ENCODE measurements around the gene UNC119. TPM values are rescaled to one million over a fixed set of nuclear protein-coding genes. Genes with fewer than 3 reads are reported as not detected.

The UNC119 gene
- total RNA-seq, 2 donors from 2014 or later, result 31.4 to 39.8 TPM

DNA sequence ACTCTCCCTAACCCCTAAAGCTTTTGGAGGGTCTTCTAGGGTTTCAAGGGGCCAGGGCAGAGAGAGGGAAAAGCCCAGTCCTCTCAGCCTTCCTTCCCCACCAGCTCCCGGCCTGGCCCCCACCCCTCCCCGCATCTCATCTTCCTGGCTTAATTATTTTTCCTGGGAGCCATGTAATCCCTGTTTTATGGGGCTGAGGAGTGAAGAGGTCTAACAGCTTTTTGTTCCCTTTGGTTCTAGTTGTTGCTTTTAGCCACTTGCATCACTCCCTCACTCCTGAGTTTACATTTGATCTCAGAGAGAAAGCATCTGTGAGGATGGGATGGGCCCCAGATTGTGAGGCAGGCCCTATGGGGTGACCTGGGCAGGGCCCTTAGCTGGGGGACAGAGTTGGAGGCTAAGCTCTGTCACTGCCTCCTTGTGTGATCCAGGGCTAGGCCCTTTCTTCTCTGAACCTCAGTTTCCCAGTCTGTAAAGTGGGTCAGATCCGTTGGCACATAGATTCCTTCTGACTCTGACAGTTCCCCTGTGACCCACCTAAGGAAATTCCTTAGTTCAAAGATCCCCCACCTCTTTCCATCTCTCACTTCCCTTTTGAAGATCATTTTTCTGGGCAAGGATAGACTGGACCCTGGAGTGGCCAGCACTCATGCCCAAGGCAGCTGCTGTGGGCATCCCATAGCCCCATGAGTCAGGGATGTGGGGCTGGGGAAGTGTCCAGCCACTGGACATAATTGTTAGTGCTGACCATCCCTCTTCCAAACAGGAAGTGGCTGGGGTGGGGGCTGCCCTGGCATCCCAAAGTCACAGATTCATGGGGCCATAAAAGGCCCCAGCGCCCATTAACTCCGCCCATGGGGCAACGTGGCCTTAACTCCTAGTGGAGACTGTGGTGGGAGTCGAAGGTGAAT lies 20.1 kb downstream of the UNC119 start:
- DNase-seq, result no peak
- Histone ChIP-seq H3K36me3 (no peaks in the 10 kb centered on the region), H3K4me1 (peaks cover 20% of the 10 kb centered on the region), H3K27me3 (no peaks in the 10 kb centered on the region), H3K9ac (ENCODE audit: low read depth in 2 of 2, low read length in 2 of 2) (no peak overlapping the region), H3K9me3 (no peaks in the 10 kb centered on the region), H3K4me3 (no peak overlapping the region), H3K27ac (no peak overlapping the region)
- intact Hi-C loops (cut with DNase I), result no loop called here
- TF ChIP-seq, protein P1, sequence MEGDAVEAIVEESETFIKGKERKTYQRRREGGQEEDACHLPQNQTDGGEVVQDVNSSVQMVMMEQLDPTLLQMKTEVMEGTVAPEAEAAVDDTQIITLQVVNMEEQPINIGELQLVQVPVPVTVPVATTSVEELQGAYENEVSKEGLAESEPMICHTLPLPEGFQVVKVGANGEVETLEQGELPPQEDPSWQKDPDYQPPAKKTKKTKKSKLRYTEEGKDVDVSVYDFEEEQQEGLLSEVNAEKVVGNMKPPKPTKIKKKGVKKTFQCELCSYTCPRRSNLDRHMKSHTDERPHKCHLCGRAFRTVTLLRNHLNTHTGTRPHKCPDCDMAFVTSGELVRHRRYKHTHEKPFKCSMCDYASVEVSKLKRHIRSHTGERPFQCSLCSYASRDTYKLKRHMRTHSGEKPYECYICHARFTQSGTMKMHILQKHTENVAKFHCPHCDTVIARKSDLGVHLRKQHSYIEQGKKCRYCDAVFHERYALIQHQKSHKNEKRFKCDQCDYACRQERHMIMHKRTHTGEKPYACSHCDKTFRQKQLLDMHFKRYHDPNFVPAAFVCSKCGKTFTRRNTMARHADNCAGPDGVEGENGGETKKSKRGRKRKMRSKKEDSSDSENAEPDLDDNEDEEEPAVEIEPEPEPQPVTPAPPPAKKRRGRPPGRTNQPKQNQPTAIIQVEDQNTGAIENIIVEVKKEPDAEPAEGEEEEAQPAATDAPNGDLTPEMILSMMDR (IDR thresholded peaks at IDR 0.05), result no peak

DNA sequence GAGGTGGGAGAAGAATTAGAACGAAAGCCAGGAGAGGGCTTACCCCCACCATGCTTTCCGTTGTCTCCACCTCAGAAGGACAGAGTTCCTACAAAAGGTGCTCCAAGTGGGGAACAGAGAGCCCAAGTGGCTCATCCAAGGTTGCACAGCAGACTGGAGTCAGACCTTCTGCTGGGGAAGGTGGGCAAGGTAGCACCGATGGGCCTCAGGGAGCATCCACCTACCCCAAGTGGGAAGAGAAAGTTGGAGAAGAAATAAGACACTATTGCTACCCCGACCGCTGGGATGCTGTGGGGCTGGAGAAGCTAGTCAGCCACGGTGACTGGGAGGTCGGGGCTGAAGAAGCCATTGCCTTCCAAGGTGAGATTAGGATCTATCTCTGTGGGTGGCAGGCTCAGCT lies 21.5 kb downstream of the UNC119 start:
- TF ChIP-seq, protein P1 (IDR thresholded peaks at IDR 0.05), result no peak
- no peak for DNase-seq
- Histone ChIP-seq H3K9ac (ENCODE audit: low read depth in 2 of 2, low read length in 2 of 2) (no peak overlapping the region), H3K36me3 (no peaks in the 10 kb centered on the region), H3K27ac (no peak overlapping the region), H3K4me3 (no peak overlapping the region), H3K27me3 (no peaks in the 10 kb centered on the region), H3K9me3 (no peaks in the 10 kb centered on the region), H3K4me1 (peaks cover 20% of the 10 kb centered on the region)
- intact Hi-C loops (cut with DNase I), result no loop called here

DNA sequence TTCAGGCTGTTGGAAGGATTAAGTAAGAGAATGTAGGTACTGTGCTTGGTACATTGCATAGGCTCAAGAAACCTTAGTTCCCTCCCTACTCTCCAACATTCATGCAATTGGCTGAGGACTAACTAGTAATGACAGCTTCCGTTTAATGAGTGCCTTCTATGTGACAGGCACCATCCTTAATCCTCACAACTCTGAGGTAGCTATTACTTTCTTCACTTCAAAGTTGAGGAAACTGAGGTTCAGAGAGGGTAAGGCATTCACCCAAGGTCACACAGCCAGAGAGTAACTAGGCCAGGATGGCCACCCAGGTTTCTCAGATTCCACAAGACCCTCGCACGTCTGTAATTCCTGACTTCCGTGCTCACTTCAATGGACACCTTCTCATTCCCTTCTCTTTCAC lies 22.2 kb downstream of the UNC119 start:
- TF ChIP-seq, protein P1 (IDR thresholded peaks at IDR 0.05), result no peak
- H3K36me3 ChIP-seq, result no peaks in the 10 kb centered on the region
- H3K4me3 ChIP-seq, result no peak overlapping the region
- peaks cover 20% of the 10 kb centered on the region for H3K4me1 ChIP-seq
- no peak overlapping the region for H3K27ac ChIP-seq
- intact Hi-C loops (cut with DNase I), result no loop called here
- H3K9me3 ChIP-seq, result no peaks in the 10 kb centered on the region
- H3K27me3 ChIP-seq, result no peaks in the 10 kb centered on the region
- DNase-seq, result no peak
- H3K9ac ChIP-seq (ENCODE audit: low read depth in 2 of 2, low read length in 2 of 2), result no peak overlapping the region

DNA sequence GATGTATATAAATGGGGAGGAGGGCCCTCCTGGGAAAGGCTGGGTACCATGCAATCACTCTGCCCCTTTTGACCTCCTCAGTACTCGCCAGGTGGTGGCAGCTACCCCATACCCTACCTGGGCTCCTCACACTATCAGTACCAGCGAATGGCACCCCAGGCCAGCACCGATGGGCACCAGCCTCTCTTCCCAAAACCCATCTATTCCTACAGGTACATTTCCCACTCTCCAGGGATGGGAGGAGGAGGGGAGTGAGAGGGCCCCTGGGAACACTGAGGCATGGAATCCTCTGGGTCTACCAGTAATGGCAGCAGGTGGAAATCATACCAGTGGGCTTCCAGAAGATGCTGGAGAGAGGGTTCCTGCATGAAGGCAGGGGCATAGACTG lies 23.4 kb downstream of the UNC119 start:
- H3K27ac ChIP-seq, result peak overlapping the region; percentile 20
- H3K4me1 ChIP-seq, result peaks cover 27% of the 10 kb centered on the region
- TF ChIP-seq, protein P1 (IDR thresholded peaks at IDR 0.05), result no peak
- no peak overlapping the region for H3K9ac ChIP-seq (ENCODE audit: low read depth in 2 of 2, low read length in 2 of 2)
- no peak for DNase-seq
- intact Hi-C loops (cut with DNase I), result no loop called here
- H3K9me3 ChIP-seq, result no peaks in the 10 kb centered on the region
- no peak overlapping the region for H3K4me3 ChIP-seq
- no peaks in the 10 kb centered on the region for H3K36me3 ChIP-seq
- no peaks in the 10 kb centered on the region for H3K27me3 ChIP-seq

DNA sequence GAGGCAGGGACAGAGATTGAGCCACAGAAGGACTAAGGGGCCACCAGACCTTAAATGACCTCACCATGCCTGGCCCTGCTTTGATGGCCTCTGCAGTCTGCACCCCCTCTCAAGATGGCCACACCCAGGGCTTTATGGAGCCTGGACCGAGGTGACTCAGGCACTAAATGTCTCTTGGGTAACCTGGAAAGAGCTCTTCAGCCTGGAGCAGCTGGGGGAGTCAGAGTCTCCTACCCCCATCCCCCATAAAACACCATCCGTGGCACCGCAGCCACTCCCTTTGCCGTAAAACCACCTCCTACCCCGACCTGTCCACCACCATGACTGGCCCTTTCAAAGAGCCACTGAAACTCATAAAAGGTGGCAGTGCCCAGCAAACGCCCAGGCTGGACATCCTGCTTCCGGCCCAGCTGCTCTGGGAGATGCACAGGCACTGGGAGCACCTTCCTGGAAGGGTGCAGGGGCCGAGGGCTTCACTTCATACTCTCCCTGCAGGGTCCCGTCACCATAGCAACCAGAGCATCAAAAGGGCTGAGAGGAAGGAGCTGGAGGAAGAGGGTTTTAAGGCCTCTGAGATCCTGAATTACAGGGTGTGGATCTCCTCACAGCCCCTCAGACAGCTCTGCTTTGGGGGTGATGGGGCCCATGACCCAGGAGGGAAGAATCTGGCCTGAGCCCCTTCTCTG lies 24.0 kb downstream of the UNC119 start:
- Histone ChIP-seq H3K27me3 (no peaks in the 10 kb centered on the region), H3K27ac (peak overlapping the region; percentile 49), H3K4me1 (peaks cover 27% of the 10 kb centered on the region), H3K9ac (ENCODE audit: low read depth in 2 of 2, low read length in 2 of 2) (no peak overlapping the region), H3K4me3 (no peak overlapping the region), H3K9me3 (no peaks in the 10 kb centered on the region), H3K36me3 (no peaks in the 10 kb centered on the region)
- intact Hi-C loops (cut with DNase I), result no loop called here
- TF ChIP-seq, protein P1 (IDR thresholded peaks at IDR 0.05), result no peak
- peak; percentile 65 for DNase-seq

All from colonic mucosa (tissue), 4 donors.